ENCODE data around the gene TENM3.

Gene TENM3

DNA sequence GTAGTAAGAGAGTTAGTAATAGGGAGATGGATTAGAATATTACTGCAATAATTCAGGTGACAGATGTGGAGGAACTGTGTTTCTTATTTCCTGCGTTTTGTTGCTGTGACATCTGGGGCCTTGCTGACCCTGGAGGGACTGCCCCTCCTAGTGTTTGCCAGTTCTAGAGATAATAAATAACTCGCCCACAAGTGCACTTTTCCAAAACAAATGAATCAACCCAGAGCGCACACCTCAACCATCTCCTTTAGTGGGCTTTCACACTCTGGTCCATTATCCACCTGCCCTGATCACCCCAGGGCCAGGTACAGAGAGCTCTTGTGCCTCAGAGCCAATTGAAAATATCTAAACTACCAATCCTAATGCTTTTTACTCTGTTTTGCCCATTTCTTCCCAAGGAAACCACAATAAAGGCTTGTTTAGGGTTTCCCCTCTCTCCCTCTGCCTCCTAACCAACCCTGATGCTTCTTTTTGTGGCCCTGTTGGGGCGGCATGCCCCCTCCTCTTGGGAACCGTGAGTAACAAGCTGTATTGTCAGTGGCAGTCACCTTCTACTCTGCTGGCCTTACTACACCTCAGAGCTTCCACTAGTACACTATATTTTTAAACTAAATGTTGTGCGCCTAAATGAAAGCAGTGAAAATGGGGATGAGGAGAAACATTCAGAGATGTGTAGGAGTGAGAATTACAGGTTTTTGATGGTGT is 270.5 kb downstream of the TENM3 start:
- no peaks in the 10 kb centered on the region for H3F3A ChIP-seq (ENCODE audit: insufficient read depth, low read length)
- H3K9ac ChIP-seq (ENCODE audit: low read length) = no peak overlapping the region
- H3K79me2 ChIP-seq (ENCODE audit: insufficient read depth, low read length) = no peaks in the 10 kb centered on the region
- H3K27me3 ChIP-seq (ENCODE audit: insufficient read depth, low read length) = no peaks in the 10 kb centered on the region
- TF ChIP-seq EZH2 (IDR thresholded peaks at IDR 0.05; ENCODE audit: borderline replicate concordance, low read length) = no peak
- TF ChIP-seq, protein P1, sequence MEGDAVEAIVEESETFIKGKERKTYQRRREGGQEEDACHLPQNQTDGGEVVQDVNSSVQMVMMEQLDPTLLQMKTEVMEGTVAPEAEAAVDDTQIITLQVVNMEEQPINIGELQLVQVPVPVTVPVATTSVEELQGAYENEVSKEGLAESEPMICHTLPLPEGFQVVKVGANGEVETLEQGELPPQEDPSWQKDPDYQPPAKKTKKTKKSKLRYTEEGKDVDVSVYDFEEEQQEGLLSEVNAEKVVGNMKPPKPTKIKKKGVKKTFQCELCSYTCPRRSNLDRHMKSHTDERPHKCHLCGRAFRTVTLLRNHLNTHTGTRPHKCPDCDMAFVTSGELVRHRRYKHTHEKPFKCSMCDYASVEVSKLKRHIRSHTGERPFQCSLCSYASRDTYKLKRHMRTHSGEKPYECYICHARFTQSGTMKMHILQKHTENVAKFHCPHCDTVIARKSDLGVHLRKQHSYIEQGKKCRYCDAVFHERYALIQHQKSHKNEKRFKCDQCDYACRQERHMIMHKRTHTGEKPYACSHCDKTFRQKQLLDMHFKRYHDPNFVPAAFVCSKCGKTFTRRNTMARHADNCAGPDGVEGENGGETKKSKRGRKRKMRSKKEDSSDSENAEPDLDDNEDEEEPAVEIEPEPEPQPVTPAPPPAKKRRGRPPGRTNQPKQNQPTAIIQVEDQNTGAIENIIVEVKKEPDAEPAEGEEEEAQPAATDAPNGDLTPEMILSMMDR (IDR thresholded peaks at IDR 0.05; ENCODE audit: low read length) = no peak
- H3K4me1 ChIP-seq (ENCODE audit: insufficient read depth, low read length, severe bottlenecking) = no peaks in the 10 kb centered on the region
- no peaks in the 10 kb centered on the region for H4K20me1 ChIP-seq (ENCODE audit: insufficient read depth, low read length)
- H3K9me3 ChIP-seq (ENCODE audit: low read length) = no peaks in the 10 kb centered on the region
- no peak overlapping the region for H3K4me3 ChIP-seq (ENCODE audit: low read depth, low read length, poor library complexity, severe bottlenecking)
- H3K36me3 ChIP-seq (ENCODE audit: insufficient read depth, low read length) = no peaks in the 10 kb centered on the region
- H3K4me2 ChIP-seq (ENCODE audit: low read length) = no peak overlapping the region
- H3K27ac ChIP-seq (ENCODE audit: low read depth, low read length, poor library complexity, severe bottlenecking) = no peak overlapping the region
- no peak overlapping the region for H2AFZ ChIP-seq (ENCODE audit: low read length)
- H3K9me2 ChIP-seq (ENCODE audit: low read depth, low read length) = no peaks in the 10 kb centered on the region

DNA sequence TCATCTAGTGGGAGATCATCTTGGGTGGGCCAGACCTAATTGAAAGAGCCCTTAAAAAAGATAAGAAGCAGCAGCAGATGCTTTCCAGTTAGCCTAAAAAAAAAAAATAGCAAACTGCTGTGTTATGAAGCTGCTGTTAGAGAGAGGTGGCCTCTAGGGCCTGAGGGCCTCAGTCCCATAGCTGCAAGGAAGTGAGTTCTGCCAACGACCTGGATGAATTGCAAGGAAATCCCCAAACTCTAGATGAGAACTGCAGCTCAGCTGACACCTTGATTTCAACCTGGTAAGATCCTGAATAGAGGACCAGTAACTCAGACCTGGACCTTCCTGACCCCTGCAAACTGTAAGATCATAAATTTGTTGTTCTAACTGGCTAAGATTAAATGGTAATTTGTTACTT is 275.2 kb downstream of the TENM3 start:
- no peak overlapping the region for H3K4me3 ChIP-seq (ENCODE audit: low read depth, low read length, poor library complexity, severe bottlenecking)
- H3K4me1 ChIP-seq (ENCODE audit: insufficient read depth, low read length, severe bottlenecking) = no peaks in the 10 kb centered on the region
- H3K9ac ChIP-seq (ENCODE audit: low read length) = no peak overlapping the region
- H3K9me2 ChIP-seq (ENCODE audit: low read depth, low read length) = no peaks in the 10 kb centered on the region
- H3K79me2 ChIP-seq (ENCODE audit: insufficient read depth, low read length) = no peaks in the 10 kb centered on the region
- H3F3A ChIP-seq (ENCODE audit: insufficient read depth, low read length) = no peaks in the 10 kb centered on the region
- H3K27me3 ChIP-seq (ENCODE audit: insufficient read depth, low read length) = no peaks in the 10 kb centered on the region
- H3K27ac ChIP-seq (ENCODE audit: low read depth, low read length, poor library complexity, severe bottlenecking) = no peak overlapping the region
- no peak overlapping the region for H3K4me2 ChIP-seq (ENCODE audit: low read length)
- TF ChIP-seq, protein P1 (IDR thresholded peaks at IDR 0.05; ENCODE audit: low read length) = no peak
- no peak for TF ChIP-seq EZH2 (IDR thresholded peaks at IDR 0.05; ENCODE audit: borderline replicate concordance, low read length)
- no peaks in the 10 kb centered on the region for H3K36me3 ChIP-seq (ENCODE audit: insufficient read depth, low read length)
- H3K9me3 ChIP-seq (ENCODE audit: low read length) = no peaks in the 10 kb centered on the region
- H2AFZ ChIP-seq (ENCODE audit: low read length) = no peak overlapping the region
- H4K20me1 ChIP-seq (ENCODE audit: insufficient read depth, low read length) = no peaks in the 10 kb centered on the region

DNA sequence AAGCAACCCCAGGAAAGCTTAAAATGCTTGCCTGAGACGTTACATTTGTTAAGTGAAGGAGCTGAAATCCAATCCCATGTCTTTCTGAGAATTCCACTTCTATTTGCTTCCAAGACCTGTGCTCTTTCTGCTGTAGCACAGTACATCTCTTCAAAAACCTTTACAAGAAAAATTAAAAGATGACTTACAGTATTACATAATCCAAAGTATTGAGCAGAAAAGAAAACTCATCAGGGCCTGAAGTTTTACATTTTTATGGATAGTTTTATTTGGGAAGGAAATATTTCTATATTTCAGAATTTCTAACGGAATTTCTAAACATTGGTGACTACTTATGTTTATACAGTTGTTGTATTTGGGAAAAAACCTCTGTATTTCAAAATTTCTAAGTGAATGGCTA is 276.3 kb downstream of the TENM3 start:
- H3K79me2 ChIP-seq (ENCODE audit: insufficient read depth, low read length) = no peaks in the 10 kb centered on the region
- no peak overlapping the region for H3K4me2 ChIP-seq (ENCODE audit: low read length)
- no peaks in the 10 kb centered on the region for H3F3A ChIP-seq (ENCODE audit: insufficient read depth, low read length)
- no peaks in the 10 kb centered on the region for H3K9me3 ChIP-seq (ENCODE audit: low read length)
- no peak overlapping the region for H3K27ac ChIP-seq (ENCODE audit: low read depth, low read length, poor library complexity, severe bottlenecking)
- no peak overlapping the region for H3K4me3 ChIP-seq (ENCODE audit: low read depth, low read length, poor library complexity, severe bottlenecking)
- TF ChIP-seq, protein P1 (IDR thresholded peaks at IDR 0.05; ENCODE audit: low read length) = no peak
- no peak for TF ChIP-seq EZH2 (IDR thresholded peaks at IDR 0.05; ENCODE audit: borderline replicate concordance, low read length)
- no peak overlapping the region for H2AFZ ChIP-seq (ENCODE audit: low read length)
- no peaks in the 10 kb centered on the region for H3K27me3 ChIP-seq (ENCODE audit: insufficient read depth, low read length)
- H3K9ac ChIP-seq (ENCODE audit: low read length) = no peak overlapping the region
- no peaks in the 10 kb centered on the region for H3K9me2 ChIP-seq (ENCODE audit: low read depth, low read length)
- H3K36me3 ChIP-seq (ENCODE audit: insufficient read depth, low read length) = no peaks in the 10 kb centered on the region
- H3K4me1 ChIP-seq (ENCODE audit: insufficient read depth, low read length, severe bottlenecking) = no peaks in the 10 kb centered on the region
- H4K20me1 ChIP-seq (ENCODE audit: insufficient read depth, low read length) = no peaks in the 10 kb centered on the region
